Activated T-helper 17 cell treated with anti-CD3 and anti-CD28 coated beads, Interleukin-2, amount 50 U/mL, for 72 hours (primary cell): ENCODE measurements around the gene MPST. TPM values are rescaled to one million over a fixed set of nuclear protein-coding genes. Genes with fewer than 3 reads are reported as not detected.

ENCODE experiments used
- ATAC-seq: fragments of 150-1000 bp; cut with Tn5 transposase; replicated peaks from 2 replicates; pipeline ENCODE4 v1.10.0; 2021; ENCODE audit warnings: mild to moderate bottlenecking, moderate library complexity
- H3K27ac Mint-ChIP-seq: one replicate; pipeline ENCODE4 v1.8.0; 2022; ENCODE audit warnings: mixed read lengths
- H3K27me3 Mint-ChIP-seq: one replicate; pipeline ENCODE4 v1.8.0; 2022; ENCODE audit warnings: mixed read lengths
- H3K36me3 Mint-ChIP-seq: one replicate; pipeline ENCODE4 v1.8.0; 2022; ENCODE audit warnings: low read depth, mild to moderate bottlenecking, mixed read lengths
- H3K4me1 Mint-ChIP-seq: one replicate; pipeline ENCODE4 v1.8.0; 2022; ENCODE audit warnings: mixed read lengths
- H3K4me3 Mint-ChIP-seq: one replicate; pipeline ENCODE4 v1.8.0; 2022; ENCODE audit warnings: mild to moderate bottlenecking, mixed read lengths
- H3K9me3 Mint-ChIP-seq: one replicate; pipeline ENCODE4 v1.8.0; 2022; ENCODE audit warnings: mixed read lengths
- total RNA-seq, 2 donors: library from RNA; stranded (reverse); gene quantifications; one replicate each; pipeline ENCODE4 v1.2.3, GENCODE V29; 2022

The MPST gene
- total RNA-seq, 2 donors from 2014 or later = 22.7 to 41.6 TPM

DNA sequence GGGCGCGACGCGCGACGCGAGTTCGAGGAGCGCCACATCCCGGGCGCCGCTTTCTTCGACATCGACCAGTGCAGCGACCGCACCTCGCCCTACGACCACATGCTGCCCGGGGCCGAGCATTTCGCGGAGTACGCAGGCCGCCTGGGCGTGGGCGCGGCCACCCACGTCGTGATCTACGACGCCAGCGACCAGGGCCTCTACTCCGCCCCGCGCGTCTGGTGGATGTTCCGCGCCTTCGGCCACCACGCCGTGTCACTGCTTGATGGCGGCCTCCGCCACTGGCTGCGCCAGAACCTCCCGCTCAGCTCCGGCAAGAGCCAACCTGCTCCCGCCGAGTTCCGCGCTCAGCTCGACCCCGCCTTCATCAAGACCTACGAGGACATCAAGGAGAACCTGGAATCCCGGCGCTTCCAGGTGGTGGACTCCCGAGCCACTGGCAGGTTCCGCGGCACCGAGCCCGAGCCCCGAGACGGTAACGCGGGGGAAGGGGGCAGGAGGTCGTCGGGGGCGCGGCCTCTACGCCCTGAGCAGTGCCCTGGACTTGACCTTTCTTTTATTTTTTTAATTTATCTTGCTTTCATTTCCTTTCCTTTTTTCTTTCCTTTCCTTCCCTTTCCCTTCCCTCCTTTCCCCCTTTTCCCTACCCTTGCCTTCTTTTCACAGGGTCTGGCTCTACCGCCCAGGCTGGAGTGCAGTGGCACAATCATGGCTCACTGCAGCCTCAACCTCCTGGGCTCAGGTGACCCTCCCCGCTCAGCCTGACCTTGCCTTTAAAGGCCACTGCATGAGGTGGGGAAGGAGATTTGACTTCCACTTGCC is 5.0 kb downstream of the MPST start:
- no peaks in the 10 kb centered on the region for H3K9me3 Mint-ChIP-seq
- H3K4me3 Mint-ChIP-seq = no peak overlapping the region
- ATAC-seq = no peak
- no peaks in the 10 kb centered on the region for H3K27me3 Mint-ChIP-seq
- no peak overlapping the region for H3K27ac Mint-ChIP-seq
- peaks cover 4% of the 10 kb centered on the region for H3K36me3 Mint-ChIP-seq
- H3K4me1 Mint-ChIP-seq = peaks cover 8% of the 10 kb centered on the region

DNA sequence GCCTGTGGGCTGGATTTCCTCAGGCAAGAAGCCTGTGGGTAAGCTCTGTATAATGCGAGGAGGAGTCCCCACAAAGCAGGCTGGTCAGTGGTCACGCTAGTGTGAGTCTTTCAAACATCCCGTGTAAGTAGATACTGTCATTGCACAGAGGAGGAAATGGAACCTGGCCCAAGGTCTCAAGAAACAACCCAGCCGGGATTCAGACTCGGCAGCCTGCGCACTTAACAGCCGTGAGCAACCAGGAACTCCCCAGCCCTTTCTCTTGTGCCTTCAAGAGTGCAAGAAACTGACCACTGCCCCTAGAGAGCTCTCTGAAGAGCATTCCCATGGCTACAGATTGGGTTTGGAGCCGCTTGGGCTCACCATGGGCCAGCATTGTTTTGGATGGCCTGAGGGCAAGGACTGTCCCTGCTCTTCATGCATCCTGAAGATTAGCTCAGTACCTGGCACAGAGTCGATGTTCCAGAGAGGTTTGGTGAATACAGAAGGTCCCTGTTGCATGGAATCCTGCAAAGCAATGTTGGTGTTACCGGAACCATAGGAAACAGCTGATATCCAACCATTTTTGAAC is 6.0 kb downstream of the MPST start:
- no peak for ATAC-seq
- Mint-ChIP-seq H3K9me3 (no peaks in the 10 kb centered on the region), H3K27me3 (no peaks in the 10 kb centered on the region), H3K27ac (no peak overlapping the region), H3K4me3 (no peak overlapping the region), H3K36me3 (peaks cover 4% of the 10 kb centered on the region), H3K4me1 (peaks cover 8% of the 10 kb centered on the region)

DNA sequence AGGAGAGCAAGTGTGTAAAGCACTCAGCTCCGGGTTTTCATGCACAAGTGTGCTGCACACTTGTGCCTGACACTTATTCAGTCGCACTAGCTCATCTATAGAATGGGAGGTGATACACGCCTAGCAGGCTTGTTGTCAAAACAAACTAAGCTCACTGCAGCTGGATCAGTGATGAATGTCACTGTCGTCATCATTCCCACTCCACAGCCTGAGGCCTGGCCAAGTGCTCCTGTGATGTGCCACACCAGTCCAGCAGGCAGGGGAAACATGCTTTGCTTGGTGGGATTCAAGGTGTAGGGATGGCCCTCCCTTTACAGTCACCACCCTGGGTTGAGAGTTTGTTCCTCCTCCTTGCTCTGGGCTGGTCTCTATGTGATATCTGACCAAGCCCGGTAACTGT is 6.8 kb downstream of the MPST start:
- H3K4me3 Mint-ChIP-seq = no peak overlapping the region
- peaks cover 8% of the 10 kb centered on the region for H3K4me1 Mint-ChIP-seq
- H3K9me3 Mint-ChIP-seq = no peaks in the 10 kb centered on the region
- H3K27ac Mint-ChIP-seq = no peak overlapping the region
- peaks cover 4% of the 10 kb centered on the region for H3K36me3 Mint-ChIP-seq
- no peak for ATAC-seq
- no peaks in the 10 kb centered on the region for H3K27me3 Mint-ChIP-seq

DNA sequence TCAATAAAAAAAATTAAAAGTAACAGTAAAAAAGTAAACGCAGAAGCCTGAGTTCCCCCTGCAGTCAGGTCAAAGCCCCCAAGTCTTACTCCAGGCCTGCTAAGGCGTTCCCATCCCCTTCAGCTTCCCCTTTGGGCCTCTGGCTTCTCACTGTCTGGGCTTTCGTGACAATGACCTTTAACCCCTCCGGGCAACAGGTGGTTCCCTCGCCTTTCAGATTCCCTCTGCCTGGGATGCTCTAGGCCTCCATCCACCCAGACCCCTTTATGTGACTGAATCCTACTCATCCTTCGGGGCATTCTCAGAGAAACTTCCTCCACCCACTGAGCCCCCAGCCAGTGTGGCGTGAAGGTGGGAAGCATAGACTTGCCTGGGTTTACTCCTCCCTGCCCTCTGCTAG is 8.0 kb downstream of the MPST start:
- peaks cover 3% of the 10 kb centered on the region for H3K4me1 Mint-ChIP-seq
- no peak overlapping the region for H3K27ac Mint-ChIP-seq
- no peak overlapping the region for H3K4me3 Mint-ChIP-seq
- ATAC-seq = no peak
- H3K9me3 Mint-ChIP-seq = no peaks in the 10 kb centered on the region
- peaks cover 4% of the 10 kb centered on the region for H3K36me3 Mint-ChIP-seq
- H3K27me3 Mint-ChIP-seq = no peaks in the 10 kb centered on the region

DNA sequence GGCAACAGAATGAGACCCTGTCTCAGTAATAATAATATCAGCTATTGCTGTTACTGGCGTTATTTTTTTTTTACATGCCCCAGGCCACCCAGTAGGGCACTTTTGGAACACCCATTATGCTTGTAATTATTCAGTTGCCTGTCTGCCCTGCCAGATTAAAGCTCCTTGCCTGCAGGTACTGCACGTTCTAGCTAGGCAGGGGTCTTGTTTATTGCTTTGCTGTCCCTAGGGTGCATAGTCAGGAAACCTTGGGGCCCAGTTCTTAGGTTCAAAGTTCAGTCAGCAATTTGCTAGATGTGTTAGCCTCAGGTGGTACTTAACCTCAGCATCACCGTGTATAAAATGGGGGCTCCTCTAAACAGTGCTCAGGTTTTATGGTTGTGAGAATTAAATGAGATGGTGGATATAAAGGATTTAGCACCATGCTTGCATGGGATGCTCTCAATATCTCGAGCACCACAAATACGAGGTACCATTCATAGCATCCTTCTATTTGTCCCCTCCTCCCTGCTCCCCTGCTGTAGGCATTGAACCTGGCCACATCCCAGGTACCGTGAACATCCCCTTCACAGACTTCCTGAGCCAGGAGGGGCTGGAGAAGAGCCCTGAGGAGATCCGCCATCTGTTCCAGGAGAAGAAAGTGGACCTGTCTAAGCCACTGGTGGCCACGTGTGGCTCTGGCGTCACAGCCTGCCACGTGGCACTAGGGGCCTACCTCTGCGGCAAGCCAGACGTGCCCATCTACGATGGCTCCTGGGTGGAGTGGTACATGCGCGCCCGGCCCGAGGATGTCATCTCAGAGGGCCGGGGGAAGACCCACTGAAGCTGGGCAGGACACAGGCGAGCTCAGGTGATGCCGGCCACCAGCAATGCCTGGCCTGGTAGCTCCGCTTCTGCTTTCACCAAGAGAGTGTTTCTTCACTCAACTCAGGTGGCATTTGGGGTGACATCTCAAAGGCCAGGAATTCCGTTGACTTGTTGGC is 9.4 kb downstream of the MPST start:
- Mint-ChIP-seq H3K27ac (no peak overlapping the region), H3K4me1 (peaks cover 3% of the 10 kb centered on the region), H3K27me3 (no peaks in the 10 kb centered on the region), H3K36me3 (peaks cover 4% of the 10 kb centered on the region), H3K4me3 (no peak overlapping the region), H3K9me3 (no peaks in the 10 kb centered on the region)
- no peak for ATAC-seq

DNA sequence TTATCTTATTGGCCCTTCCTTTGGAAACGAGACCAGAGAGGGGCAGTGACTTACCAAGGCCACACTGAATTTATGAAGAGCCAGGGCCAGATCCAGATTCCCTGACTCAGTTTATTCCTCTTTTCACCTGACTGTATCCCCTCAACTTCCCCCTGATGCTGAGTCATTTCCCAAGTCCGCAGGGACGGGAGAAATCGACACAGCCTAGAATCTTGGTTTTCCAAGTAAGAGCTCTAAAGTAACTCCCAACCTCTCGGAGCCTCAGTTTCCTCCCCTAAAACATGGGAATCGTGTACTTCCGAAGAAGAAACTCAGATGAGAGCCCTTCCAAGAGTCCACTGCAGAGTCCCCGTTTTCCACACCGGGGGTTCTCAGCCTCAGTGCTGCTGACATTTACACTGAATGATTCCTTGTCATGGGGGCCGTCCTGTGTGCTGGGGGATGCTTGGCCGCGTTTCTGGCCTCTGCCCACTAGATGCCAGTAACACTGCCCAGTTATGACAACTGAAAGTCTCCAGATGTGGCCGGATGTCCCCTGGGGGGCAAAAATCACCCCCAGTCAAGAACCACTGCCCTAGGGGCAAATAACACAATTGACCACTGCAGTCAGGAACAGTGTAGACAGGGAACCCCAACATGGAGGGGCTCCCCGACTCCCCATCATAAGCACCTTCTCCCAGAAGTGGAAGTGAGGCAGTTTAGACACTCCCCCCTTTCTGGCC is 11.2 kb downstream of the MPST start:
- no peak for ATAC-seq

DNA sequence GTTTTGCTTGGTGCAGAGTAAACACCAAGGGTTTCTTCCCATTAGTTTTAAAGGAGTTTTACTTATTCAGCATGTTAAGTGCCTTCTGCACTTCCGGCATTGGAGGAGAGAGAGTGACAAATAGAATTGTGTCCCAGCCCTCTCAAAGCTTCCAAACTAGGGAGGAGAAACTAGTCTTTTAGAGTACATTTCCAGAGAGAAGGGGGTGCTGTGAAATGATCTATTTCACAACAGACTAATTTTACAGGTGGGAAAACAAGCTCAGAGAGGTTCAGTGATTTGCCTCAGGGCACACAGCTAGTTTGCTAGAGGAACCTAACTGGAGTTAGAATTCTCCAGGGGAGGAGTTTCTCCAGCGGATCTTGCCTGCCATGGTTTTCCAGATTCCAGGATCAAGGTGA is 12.6 kb downstream of the MPST start:
- Mint-ChIP-seq H3K9me3 (no peaks in the 10 kb centered on the region), H3K4me3 (no peak overlapping the region), H3K27ac (no peak overlapping the region), H3K4me1 (no peaks in the 10 kb centered on the region), H3K27me3 (peaks cover 11% of the 10 kb centered on the region), H3K36me3 (no peaks in the 10 kb centered on the region)
- no peak for ATAC-seq

More for the DNA sequence above, 11.2 kb downstream of the MPST start:
- no peaks in the 10 kb centered on the region for H3K36me3 Mint-ChIP-seq
- no peaks in the 10 kb centered on the region for H3K9me3 Mint-ChIP-seq
- no peak overlapping the region for H3K27ac Mint-ChIP-seq
- H3K27me3 Mint-ChIP-seq = peaks cover 7% of the 10 kb centered on the region
- H3K4me1 Mint-ChIP-seq = no peaks in the 10 kb centered on the region
- H3K4me3 Mint-ChIP-seq = no peak overlapping the region

DNA sequence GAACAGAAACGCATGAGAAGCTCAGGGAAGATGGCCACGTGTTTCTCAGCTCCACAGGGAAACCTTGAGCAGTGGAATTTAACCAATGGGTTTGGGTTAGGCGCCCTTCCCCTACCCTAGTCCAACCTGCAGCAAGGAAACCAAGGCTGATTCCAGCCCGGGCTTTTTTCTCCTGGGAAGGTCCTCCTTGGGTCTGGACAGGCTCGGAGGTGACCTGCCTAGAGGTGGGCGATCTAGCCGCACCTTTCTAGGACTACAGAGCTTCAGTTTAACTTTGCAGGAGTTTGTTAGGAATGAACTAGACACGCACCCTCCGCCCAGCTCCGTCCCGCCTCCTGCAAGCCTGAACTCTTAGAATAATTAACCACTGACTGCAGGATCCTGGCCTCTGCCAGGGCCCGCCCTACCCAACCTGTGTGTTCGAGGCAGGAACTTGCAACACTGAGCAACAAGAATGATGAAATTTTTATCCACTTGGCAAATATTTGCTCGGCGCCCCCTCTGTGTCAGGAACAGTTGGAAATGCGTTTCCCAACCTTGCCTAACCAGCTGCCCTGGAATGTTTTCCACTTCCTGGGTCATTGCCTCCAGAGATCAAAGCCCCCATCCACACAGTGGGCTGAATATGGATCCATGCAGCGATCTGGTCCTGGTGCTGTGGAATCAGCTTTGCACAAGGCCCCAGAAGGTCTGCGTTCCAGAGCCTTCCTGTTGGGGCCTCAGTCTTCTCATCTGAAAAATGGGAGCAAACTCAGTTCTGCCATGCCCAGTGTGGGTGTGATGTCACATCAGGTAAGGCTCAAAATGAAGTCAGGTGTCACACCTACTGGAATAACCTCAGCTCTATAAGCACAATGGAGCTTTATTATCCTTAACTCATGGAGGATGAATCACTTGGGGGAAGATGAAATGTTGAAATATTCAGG is 13.3 kb downstream of the MPST start:
- Mint-ChIP-seq H3K9me3 (no peaks in the 10 kb centered on the region), H3K27me3 (peaks cover 15% of the 10 kb centered on the region), H3K4me1 (no peaks in the 10 kb centered on the region), H3K27ac (no peak overlapping the region), H3K36me3 (no peaks in the 10 kb centered on the region), H3K4me3 (no peak overlapping the region)
- ATAC-seq = no peak

DNA sequence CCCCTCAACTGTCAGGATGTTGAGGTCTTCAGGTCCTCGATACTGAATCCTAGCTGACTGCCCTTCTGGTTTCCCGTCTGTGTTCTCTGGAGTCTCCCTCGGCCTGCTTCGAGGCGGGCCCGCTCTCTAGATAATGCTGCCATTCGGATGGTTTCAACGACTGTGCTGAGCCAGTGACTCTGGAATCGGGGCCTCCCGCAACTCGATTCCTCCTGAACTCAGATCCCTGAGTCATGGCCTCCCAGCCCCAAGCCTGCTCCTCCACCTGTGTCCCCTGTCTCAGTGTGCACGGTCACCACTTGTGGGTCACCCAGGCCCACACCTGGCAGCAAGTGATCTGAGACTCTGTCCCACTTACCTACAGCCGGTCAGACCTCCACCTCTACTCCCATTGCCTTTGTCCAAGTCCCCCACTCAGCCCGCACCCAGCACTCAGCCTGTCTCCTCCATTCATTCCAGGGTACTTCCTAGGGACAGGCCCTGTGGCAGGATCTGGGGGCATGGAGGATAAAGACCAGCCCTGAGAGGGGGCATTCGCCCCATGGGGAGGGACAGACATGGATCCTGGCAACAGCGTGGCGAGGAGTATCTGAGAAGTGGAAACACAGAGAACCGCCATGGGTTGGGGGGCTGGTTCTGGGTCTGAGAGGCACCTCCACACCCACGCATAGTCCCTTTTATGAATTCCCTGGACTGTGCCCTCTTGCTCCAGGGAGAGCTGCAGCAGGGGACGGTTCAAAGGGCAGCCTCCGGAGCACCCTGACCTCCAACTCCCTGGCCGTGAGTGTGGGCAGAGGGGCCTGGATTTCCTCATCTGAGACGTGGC is 14.3 kb downstream of the MPST start:
- Mint-ChIP-seq H3K27me3 (peaks cover 15% of the 10 kb centered on the region), H3K36me3 (no peaks in the 10 kb centered on the region), H3K27ac (peak overlapping the region; percentile 44), H3K9me3 (no peaks in the 10 kb centered on the region), H3K4me1 (no peaks in the 10 kb centered on the region), H3K4me3 (no peak overlapping the region)
- no peak for ATAC-seq

DNA sequence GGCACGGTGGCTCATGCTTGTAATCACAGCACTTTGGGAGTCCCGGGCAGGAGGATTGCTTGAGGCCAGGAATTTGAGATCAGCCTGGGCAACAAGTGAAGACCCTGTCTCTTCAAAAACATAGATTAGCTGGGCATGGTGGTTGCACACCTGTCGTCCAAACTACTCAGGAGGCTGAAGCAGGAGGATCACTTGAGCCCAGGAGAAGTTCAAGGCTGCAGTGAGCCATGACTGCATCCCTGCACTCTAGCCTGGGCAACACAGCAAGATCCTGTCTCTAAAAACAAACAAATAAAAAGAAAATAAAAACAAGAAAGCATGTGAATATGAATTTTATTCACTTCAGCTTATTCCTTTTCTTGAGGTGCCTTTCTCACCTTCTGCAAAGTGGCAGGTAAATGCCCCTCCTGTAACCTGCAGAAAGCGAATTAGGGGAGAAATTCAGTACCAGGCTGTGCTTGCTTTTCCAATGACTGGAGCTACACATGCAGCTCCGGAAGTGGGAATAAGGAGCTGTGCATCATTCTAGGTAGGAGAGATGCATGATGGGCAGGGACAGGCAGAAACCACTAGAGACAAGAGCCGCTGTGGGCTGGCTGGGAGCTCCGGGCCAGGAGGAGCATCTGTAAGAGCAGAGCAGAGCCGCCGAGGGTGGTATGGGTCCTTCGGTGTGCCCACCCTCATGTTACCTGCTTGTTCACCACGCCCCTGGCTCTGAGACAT is 17.3 kb downstream of the MPST start:
- Mint-ChIP-seq H3K27ac (no peak overlapping the region), H3K36me3 (no peaks in the 10 kb centered on the region), H3K9me3 (no peaks in the 10 kb centered on the region), H3K4me3 (no peak overlapping the region), H3K27me3 (peaks cover 18% of the 10 kb centered on the region), H3K4me1 (no peaks in the 10 kb centered on the region)
- ATAC-seq = no peak

DNA sequence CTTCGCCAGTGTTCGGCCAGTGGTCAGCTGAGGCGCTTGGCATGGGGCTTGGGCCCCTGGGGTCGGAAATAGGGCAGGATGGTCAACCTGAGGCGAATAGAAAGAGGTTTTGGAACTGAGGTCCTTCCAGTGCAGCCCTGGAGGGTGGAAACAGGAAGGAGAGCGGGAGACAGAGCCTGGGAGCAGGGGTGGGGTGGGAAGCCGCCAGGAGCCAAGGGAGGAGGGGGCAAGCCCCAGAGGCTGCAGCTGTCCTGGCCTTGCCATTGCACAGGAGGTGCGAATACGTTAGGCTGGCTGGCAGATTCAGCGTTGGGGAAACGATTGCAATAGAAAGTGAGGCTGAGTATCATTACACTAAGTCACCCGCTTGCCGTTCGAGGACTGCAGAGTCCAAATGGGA is 18.1 kb downstream of the MPST start:
- no peak overlapping the region for H3K27ac Mint-ChIP-seq
- no peaks in the 10 kb centered on the region for H3K4me1 Mint-ChIP-seq
- H3K9me3 Mint-ChIP-seq = no peaks in the 10 kb centered on the region
- no peaks in the 10 kb centered on the region for H3K36me3 Mint-ChIP-seq
- H3K4me3 Mint-ChIP-seq = no peak overlapping the region
- peaks cover 18% of the 10 kb centered on the region for H3K27me3 Mint-ChIP-seq
- ATAC-seq = no peak

DNA sequence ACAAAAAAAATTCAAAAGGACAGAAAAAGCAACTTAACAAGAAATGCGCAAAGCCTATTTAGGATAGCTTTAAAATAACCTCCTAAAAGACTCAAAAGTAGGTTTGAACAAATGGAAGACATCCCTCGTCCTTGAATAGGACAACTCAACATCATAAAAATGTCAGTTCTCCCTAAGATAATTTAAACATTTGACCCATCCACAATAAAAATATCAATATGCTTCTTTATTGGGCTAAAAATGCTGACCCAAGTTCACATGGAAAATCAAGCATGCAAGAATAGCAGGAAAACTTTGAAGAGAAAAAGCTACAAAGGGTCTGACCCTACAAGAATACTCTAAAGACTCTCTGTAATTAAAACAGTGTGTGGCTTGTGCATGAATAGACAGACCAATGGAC is 19.9 kb downstream of the MPST start:
- H3K4me1 Mint-ChIP-seq = no peaks in the 10 kb centered on the region
- H3K9me3 Mint-ChIP-seq = no peaks in the 10 kb centered on the region
- ATAC-seq = no peak
- H3K36me3 Mint-ChIP-seq = no peaks in the 10 kb centered on the region
- H3K4me3 Mint-ChIP-seq = no peak overlapping the region
- no peak overlapping the region for H3K27ac Mint-ChIP-seq
- peaks cover 18% of the 10 kb centered on the region for H3K27me3 Mint-ChIP-seq
